Upper lobe of left lung (tissue), 4 donors: Measurements from ENCODE around the gene TRIM23.

Source experiments
- POLR2AphosphoS5 ChIP-seq, 2 donors: sonication (generic); formaldehyde crosslinking; IDR thresholded peaks; one replicate each; pipeline ENCODE4 v1.5.1; 2017; ENCODE audit warnings: antibody characterized with exemption in 2 of 2
- TF ChIP-seq, protein P1 (sequence below), 6 experiments: fragments of 450-650 bp in 4 of 6; fragments of 200-600 bp in 2 of 6; sonication (generic) in 2 of 6; IDR thresholded peaks; one replicate each; pipeline ENCODE4 v1.5.1; 2016 to 2019; ENCODE audit warnings: antibody characterized with exemption in 6 of 6

DNA sequence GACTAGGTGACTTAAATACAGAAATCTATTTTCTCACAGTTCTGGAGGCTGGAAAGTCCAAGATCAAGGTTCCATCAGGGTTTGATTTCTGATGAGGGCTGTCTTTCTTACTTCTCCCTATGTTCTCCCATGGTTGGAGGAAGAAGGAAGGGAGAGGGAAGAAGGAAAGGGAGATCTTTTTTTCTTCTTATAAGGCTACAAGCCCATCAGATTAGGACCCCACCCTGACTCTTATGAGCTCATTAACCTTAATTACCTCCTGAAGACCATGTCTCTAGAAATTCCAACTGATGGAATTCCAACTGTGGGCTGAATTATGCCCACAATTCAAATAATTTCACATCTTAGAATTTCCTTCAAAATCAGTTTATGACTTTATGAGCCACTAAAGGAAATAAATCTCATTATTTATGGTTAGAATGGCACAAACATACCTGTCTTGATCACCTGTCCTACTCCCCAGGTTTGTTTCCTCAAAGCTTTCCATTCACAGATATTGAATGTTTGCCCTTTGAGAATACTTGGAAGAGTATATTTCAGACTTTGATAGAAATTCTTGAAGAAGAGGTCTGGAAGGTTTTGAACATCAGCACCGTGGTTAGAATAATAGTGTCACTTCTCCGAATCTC lies 53.4 kb downstream of the TRIM23 start:
- TF ChIP-seq, protein P1, sequence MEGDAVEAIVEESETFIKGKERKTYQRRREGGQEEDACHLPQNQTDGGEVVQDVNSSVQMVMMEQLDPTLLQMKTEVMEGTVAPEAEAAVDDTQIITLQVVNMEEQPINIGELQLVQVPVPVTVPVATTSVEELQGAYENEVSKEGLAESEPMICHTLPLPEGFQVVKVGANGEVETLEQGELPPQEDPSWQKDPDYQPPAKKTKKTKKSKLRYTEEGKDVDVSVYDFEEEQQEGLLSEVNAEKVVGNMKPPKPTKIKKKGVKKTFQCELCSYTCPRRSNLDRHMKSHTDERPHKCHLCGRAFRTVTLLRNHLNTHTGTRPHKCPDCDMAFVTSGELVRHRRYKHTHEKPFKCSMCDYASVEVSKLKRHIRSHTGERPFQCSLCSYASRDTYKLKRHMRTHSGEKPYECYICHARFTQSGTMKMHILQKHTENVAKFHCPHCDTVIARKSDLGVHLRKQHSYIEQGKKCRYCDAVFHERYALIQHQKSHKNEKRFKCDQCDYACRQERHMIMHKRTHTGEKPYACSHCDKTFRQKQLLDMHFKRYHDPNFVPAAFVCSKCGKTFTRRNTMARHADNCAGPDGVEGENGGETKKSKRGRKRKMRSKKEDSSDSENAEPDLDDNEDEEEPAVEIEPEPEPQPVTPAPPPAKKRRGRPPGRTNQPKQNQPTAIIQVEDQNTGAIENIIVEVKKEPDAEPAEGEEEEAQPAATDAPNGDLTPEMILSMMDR (IDR thresholded peaks at IDR 0.05), result no peak
- TF ChIP-seq POLR2AphosphoS5 (IDR thresholded peaks at IDR 0.05), result no peak
